ENCODE results near the gene PRSS50.
"Not testable (repeated sequence)": the region's sequence is repeated elsewhere in the genome, so short reads cannot be mapped to it uniquely, and the experiment has no call there.

PRSS50 gene, protein sequence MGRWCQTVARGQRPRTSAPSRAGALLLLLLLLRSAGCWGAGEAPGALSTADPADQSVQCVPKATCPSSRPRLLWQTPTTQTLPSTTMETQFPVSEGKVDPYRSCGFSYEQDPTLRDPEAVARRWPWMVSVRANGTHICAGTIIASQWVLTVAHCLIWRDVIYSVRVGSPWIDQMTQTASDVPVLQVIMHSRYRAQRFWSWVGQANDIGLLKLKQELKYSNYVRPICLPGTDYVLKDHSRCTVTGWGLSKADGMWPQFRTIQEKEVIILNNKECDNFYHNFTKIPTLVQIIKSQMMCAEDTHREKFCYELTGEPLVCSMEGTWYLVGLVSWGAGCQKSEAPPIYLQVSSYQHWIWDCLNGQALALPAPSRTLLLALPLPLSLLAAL

DNA sequence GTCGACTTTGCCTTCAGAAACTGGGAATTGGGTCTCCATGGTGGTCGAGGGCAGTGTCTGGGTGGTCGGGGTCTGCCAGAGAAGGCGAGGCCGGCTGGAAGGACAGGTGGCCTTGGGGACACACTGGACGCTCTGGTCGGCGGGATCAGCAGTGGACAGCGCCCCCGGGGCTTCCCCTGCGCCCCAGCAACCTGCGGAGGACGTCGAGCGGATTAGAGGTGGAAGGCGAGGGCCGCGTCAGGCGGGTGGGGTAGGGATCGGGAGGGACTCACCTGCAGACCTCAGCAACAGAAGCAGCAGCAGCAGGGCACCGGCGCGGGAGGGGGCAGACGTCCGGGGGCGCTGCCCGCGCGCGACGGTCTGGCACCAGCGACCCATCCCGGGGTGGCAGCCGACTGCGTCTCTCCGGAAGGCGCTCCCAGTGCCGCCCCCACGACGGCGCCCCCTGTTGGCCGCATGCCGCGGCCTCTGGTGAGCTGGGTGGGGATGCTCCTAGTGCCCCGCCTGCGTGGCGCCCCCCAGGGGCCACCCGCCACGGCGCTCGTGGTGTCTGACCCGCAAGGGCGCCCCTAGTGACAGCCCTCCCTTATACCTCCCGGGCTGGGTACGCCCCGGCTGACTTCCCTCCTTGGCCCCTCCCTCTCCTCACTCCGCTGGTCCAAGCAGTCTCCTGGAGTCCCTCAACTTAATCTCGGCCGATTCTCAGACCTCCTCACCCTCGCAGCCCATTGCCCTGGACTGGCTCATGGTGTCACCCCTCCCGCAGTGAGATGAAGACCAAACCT is at the start of gene PRSS50:
Gene PRSS50 (minus strand): TSS at position 423 of the 785 bp plus-strand sequence. CDS start 45 bp downstream, at position 378.
- no peak for DNase-seq

DNA sequence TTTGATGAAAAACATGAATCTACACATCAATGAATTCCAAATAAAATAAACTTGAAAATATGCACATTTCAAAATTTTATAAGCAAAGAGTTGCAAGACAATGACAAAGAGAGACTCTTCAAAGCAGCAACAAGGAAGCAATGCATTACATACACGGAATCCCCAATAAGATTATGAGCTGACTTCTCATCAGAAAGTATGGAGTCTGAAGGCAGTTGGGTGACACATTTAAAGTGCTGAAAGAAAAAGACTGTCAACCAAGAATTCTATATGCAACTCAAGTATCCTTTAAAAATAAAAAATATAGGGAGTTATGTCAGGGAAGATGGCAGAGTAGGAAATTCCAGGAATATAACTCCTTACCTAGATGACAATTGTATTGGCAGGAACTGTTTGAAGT is 46.5 kb upstream of the PRSS50 start:
- DNase-seq = no peak

DNA sequence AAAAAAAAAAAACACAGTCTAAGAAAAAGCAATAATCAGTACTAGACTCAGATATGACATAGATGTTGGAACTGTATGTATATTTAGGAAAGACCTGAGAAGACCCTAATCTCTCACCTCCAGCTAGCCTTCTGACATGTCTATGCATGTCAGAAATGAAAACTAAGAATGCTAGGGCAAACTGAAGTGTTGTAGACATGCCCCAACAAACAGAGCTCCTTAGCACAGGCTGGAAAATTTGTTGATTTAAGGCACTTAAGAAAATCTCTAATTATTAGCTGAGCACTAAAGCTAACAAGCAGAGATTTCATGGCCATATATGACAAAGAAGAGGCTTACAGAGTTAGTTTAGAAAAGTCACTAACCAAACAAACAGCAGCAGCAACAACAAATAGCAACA is 45.5 kb upstream of the PRSS50 start:
- DNase-seq = no peak

DNA sequence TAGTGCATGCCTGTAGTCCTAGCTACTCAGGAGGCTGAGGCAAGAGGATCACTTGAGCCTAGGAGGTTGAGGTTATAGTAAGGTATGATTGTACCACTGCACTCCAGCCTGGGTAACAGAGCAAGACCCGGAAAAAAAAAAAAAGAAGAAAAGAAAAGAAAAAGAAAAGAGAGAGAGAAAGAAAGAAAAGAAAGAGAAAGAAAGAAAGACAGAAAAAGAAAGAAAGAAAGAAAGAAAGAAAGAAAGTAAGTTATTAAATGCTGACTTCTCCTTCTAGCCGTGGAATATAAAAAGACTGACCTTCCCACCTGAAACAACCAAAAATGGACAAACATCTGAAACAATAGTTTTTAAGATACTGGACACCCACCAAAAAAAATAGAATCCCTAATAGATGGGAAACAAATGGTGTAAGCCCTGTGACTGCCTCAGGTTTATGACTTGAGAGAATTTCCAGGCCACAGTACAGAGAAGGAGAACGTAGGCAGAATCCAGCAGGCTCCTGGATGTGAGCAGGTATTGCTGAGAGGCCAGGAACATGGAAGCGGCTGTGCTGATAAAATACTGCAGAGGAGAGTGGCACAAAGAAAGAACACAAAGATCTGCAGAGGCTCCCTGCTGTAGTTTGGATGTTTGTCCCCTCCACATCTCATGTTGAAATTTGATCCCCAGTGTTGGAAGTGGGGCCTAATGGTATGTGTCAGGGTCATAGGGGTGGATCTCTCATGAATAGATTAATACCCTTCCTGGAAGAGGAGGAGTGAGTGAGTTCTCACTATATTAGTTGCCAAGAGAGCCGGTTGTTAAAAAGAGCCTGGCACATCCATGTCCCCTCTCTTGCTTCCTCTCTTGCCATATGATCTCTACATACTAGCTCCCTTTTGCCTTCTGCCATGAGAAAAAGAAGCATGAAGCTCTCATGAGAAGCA is 41.8 kb upstream of the PRSS50 start:
- DNase-seq = no peak

DNA sequence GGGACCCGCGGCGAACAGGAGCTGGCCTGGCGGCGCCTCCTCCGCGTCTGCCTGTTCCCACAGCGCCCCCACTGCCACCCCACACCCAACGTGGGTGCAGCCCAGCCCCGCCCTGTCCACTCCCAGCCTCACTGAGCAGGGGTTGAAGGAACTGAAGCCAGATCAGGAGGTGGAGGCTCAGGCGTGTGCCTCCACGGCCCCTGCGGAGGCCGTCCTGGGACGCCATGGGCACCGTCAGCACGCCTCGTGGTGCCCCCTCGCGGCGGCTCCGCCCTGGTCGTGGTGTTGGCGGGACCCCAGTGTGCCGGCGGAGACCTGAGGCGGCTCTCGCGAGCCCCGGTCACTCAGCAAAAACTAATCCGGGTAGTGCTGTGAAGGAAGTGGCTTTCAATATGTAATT is 39.0 kb upstream of the PRSS50 start:
- no peak for DNase-seq

DNA sequence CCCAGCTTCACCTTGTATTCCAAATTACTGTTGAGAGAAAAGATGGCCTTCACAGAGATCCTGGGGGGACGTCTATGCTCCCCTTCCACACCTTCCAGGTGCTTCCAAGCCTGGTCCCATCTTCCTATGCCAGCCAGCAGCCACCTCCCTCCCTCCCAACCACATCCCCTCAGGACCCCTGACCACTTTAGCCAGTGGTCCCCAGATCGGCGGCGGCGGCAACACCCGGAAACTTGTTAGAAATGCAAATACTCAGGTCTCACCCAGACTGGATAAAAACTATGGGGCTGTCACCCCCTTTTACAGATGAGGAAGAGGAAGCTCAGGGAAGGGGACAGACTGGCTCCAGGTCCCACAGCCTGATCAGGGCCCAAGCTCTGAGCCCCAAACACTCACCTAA is 38.0 kb upstream of the PRSS50 start:
- no peak for DNase-seq

DNA sequence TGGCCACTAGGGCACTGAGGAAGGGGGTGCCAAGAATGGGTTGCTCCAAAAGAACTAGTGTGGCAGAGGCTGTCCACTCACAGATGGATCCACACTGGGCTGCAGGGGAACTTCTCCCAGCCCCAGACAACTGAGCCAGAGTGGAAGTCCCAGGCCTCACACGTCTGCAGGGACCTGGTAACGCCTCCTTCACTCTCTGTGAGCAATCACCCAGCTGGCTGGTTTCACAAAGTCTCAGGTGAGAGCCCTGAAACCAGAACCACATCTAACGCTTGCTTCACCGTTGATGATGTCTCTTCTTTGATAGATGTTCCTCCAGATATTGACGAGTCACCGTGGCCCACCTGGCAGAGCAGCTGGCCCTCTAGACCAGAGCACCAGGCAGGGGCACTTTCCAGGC is 35.5 kb upstream of the PRSS50 start:
- not testable (repeated sequence) for DNase-seq

DNA sequence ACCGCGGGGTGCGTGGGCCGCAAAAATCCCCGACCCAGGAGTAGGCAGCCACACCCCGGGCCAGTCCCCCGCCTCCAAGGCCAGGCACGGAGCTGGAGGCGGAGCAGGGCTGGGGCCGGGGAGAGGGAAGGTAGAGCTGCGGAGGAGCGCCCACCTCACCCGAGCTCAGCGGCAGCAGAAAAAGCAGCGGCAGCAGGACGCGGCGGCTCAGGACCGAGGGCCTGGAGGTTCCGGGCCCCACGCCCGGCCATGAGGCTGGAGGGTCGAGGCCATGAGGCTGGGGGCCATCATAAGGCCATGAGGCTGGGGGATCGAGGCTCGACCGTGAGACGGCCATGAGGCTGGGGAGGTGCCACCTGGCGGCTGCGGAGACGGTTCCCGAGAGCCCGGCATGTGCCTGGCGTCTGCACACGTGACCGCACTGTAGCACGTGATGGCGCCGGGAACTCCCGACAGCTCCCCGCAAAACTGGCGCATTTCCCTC is 32.9 kb upstream of the PRSS50 start:
- DNase-seq = no peak

DNA sequence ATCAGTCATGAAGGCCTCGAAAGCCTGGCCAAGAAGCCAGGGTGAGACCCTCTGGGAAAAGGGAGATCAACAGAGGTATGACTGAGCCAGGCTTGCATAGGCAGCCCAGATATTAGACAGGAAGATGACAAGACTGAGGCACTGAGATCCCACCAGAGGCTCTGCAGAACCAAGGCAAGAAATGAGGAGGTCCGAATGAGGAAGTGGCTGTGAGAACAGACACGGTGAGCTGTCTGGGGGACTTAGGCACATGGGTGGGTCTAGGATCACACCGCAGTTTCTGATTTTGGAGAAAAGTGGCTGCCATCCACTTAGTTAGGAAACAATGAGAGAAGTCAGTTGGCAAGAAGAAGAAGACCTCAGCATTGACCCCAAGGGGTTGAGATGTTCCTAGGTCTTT is 31.5 kb upstream of the PRSS50 start:
- no peak for DNase-seq

DNA sequence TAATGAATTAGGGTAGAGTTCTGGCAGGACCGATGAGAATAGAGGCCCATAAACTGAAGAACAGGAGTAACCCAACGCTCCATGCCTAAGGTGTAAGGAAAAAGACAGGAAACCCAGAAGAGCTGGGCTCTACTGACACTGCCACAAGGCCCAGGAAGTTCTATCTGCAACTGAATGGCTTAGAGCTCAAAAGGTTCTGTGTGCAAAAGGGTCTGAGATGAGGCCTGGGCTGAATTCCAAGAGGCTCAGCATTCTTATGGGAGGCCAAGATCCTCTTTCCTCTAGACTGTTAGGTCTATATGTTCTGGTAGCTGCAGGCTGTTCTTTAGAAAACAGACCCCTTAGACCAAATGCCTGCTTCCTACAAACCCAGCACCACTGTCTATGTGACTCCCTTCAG is 30.5 kb upstream of the PRSS50 start:
- DNase-seq = no peak

DNA sequence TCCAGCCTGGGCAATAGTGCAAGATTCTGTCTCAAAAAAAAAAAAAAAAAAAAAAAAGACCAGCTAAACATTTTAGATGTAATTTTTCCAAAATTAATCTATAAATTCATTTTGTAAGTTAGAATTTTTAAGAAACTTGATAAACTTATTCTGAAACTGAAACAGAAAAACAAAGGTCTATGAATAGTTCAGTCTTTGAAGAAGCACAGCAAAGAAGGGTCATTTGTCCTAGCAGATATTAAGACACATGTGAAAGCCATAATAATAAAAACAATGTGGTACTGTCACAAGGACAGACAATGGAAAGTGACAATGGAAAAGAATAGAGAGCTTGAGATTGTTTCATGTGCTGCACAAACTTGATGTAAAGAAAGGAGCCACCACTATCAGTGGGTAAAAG is 29.0 kb upstream of the PRSS50 start:
- DNase-seq = no peak

DNA sequence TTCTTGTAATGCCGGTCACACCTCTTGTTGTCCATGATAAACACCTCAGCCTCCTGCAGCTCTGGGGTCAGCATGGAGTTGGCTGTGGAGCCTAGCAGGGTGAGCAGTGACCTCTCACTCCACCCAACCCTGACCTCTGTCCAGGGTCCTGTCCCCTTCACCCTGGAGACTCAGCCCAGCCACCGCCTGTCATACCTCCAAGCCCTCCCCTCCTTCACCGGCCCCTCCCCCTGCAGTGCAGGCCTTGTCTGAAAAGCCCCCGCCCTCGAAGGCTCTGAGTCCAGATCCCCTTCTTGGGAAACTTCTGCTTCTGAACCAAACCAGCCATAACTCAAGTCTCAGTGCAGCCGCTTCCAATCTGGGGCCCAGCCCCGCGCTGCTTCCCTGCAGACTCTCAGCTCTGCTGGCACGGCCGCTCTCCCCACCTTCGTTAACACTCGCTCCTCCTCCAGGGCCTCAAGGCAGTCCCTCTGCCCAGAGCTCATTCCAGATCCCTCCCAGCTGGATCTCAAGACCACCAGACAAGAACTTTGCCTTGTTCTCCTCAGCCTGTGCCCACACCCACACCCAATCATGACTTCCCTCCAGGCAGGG is 25.4 kb upstream of the PRSS50 start:
- DNase-seq = no peak

DNA sequence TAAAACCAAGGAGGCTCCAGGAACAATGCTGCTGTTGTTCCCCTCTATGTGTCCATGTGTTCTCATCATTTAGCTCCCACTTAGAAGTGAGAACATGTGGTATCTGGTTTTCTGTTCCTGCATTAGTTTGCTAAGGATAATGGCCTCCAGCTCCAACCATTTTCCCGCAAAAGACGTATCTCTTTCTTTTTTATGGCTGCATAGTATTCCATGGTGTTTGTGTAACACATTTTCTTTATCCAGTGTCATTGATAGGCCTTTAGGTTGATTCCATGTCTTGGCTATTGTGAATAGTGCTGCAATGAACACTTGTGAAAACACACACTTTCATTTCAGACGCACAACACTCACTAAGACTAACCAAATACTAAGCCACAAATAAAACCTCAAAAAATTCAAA is 21.9 kb upstream of the PRSS50 start:
- not testable (repeated sequence) for DNase-seq

DNA sequence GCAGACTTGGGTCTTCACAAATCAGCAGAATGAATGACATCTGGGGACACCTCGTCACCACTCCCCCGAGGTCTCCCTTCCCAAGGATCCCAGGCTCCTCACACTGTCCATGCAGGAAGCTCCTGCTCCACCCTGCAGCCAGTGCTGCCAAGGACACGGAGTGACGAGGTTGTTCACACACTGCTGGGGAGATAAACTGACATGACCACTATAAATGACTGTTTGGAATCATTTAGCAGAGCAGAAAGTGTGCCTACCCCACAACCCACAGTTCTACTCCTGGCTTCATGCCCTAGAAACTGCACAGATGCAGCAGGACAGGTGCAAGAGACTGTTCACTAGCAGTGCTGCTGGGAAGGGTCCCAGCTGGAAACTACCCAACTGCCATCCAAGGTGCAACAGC is 19.7 kb upstream of the PRSS50 start:
- no peak for DNase-seq

DNA sequence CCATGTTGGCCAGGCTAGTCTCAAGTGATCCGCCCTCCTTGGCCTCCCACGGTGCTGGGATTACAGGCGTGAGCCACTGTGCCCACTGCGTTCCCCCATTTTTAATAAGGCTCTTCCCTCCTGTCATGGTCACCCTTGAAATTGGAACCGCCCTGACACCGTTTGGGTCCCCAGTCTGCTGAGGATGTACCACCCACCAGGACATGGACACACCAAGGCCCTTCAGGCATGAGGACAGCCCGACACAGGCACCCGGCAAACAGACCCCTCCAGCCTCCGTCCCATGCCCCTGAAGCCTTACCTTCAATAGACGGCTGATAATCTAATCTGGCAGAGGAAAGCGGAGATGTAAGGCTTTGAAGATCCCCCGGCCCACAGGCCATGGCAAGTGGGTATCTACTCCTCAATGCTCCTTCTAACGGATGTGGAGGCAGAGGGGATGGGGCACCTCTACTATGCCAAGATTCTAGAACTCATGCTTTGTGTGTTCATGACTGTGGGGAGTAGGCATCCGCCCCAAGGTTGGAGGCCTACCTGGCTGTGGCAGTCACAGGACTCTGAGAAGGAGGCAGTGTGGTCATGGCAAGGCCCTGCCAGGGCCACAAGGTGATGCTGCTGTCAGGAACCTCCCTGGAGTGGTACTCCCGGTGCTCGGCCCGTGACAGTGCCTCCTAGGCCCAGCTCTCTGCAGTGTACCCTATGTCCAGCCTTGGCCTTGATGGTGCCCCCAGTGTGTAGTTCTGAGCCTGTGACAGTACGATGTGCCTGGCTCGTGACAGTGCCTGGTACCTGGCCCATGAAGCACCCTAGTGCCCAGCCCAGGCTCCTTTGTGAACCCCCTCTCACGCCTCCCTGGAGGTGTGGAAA is 18.6 kb upstream of the PRSS50 start:
- no peak for DNase-seq

DNA sequence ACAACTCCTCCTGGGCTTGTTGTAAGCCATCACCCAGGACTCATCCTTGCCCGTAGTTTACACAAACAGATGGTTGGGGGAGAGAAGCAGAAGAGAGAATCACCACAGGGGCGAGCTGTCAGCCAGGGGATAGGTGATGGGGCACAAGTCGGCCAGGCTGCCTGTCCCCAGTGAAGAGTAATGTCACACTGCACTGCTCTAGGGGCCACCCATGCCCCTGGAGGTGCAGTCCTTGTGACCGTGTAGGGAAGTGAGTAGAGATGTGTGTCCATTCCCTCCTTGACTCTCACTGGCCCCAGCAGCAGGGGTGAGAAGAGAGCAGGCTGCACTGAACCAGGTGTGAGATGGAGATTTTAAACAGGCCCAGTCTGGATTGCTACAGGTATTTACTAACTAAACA is 17.1 kb upstream of the PRSS50 start:
- DNase-seq = no peak

DNA sequence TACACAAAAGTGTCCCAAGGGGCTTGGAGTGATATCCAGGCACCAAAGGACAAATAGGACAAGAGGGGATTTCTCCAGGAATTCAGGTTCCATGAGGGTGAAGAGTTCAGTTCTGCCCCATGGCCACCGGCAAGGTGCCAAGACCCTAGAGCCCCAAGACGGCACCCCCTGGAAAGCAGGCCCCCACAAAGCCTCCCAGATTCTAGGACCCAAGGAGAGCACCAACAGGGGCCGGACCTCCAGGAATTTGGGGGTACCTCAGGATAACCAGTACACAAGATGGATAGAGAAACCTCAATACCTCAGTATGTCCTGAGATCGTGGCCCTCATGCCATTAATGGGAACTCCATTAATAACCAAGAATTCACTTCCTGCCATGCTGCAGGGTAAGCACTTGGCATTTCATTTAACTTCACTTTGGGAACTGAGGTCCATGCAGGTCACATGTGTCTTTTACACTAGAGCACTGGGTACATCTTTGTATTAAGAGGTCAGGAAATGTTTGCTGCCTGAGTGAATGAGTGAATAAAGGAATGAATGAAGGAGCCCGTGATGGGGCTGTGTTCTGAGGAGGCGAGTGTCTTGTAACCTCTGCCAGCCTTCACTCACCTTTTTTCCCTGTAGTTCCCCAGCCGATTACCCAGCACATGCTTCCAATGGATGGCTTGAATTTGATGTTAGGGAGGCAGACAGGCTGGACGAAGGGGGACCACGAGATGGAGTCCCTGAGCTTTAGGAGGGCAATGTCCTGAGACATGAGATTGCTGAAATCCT is 15.5 kb upstream of the PRSS50 start:
- no peak for DNase-seq

DNA sequence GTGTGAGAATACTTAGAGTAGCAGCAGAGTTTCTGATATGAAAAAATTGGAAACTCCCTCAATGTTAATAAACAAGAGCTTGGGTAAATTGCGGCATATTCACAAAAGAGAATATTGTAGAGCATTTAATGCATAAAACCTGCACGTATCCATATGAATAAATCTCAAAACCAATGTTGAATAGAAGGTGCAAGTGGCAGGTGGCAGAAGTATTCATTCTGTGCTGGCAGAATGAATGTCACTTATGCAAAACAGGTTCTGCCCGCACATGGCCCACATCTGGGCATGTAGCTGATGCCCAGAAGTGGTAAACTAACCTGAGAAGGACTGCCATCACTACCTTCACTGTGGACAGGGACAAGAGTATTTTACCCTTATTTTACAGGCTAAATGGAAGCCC is 14.1 kb upstream of the PRSS50 start:
- no peak for DNase-seq

DNA sequence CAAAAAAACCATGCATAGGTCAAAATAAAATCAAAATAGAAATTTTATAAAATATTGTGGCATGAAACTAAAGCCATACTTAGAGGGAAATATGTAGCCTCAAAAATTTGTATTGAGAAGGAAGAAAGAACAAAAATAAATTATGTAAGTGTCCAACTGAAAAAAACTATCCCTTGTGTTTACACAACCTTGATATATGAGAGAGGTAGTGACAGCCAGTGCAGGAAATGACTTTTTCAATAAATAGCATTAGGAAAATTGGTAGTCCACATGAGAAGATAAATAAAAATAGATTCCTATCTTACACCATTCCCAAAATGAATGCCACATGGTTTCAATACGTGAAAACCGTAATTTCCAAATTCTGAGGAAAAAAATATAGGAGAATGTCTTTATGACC is 13.2 kb upstream of the PRSS50 start:
- no peak for DNase-seq

DNA sequence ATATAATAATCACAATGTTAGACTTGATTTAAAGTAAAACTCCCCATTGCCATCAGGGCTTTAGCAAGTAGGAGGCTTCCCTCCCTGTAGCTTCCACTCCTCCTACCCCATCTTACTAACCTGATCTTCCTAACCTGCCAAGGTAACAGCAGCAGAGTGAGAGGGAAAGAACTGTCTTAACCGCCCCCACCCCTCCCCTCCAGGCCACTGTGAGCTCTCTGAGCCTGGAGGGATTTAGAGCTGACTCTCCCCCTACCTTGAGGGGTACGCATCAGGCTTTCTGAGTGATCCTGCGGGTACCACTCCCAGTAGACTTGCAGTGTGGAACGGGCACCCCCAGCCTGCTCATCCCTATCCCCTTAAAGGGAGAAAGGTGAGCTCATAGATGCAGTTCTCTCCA is 11.4 kb upstream of the PRSS50 start:
- DNase-seq = no peak

Data from eye (tissue), 1 donor.